ENCODE data around the gene SKI.

The SKI gene

GRCh38 chr1:2267051-2267830 is 39.1 kb downstream of the SKI start:
- no peak for DNase-seq

- DNase-seq, result no peak
Observed at GRCh38 chr1:2267862-2268261, 39.7 kb downstream of the SKI start.

GRCh38 chr1:2268285-2269056 is 40.4 kb downstream of the SKI start:
- DNase-seq, result no peak

GRCh38 chr1:2269193-2269921 is 41.2 kb downstream of the SKI start:
- DNase-seq, result no peak

- no peak for DNase-seq
Observed at GRCh38 chr1:2269922-2270259, 41.8 kb downstream of the SKI start.

- no peak for DNase-seq
Observed at GRCh38 chr1:2270260-2271100, 42.4 kb downstream of the SKI start.

GRCh38 chr1:2271211-2271721 is 43.1 kb downstream of the SKI start:
- DNase-seq, result no peak

GRCh38 chr1:2271841-2272655 is 43.9 kb downstream of the SKI start:
- DNase-seq, result no peak

GRCh38 chr1:2272686-2273400 is 44.7 kb downstream of the SKI start:
- no peak for DNase-seq

GRCh38 chr1:2273401-2274090 is 45.4 kb downstream of the SKI start:
- DNase-seq, result no peak

GRCh38 chr1:2274231-2274928 is 46.3 kb downstream of the SKI start:
- DNase-seq, result no peak

GRCh38 chr1:2274929-2275475 is 46.9 kb downstream of the SKI start:
- DNase-seq, result no peak

- no peak for DNase-seq
Observed at GRCh38 chr1:2275796-2276536, 47.8 kb downstream of the SKI start.

- no peak for DNase-seq
Observed at GRCh38 chr1:2276803-2277580, 48.9 kb downstream of the SKI start.

GRCh38 chr1:2277741-2278488 is 49.8 kb downstream of the SKI start:
- no peak for DNase-seq

- no peak for DNase-seq
Observed at GRCh38 chr1:2278591-2279209, 50.6 kb downstream of the SKI start.

- DNase-seq, result no peak
Observed at GRCh38 chr1:2279210-2279639, 51.1 kb downstream of the SKI start.
